ENCODE measurements around the gene GPER1. TPM values are rescaled to one million over a fixed set of nuclear protein-coding genes. Genes with fewer than 3 reads are reported as not detected.

GPER1 gene
- total and polyA plus RNA-seq, 2 experiments from 2014 or later: 0.89 TPM; not detected in 1

GRCh38 chr7:1066242-1066588, 21.7 kb upstream of the GPER1 start (continued):
- TF ChIP-seq ZNF462 (CRISPR knock-in tag; IDR thresholded peaks at IDR 0.05) (no peak), NANOG (IDR thresholded peaks at IDR 0.05; ENCODE audit: borderline replicate concordance) (no peak), JUNB (IDR thresholded peaks at IDR 0.05; ENCODE audit: unreplicated experiment) (no peak), ZNF114 (CRISPR knock-in tag; IDR thresholded peaks at IDR 0.05) (no peak), ETS1 (IDR thresholded peaks at IDR 0.05) (no peak), ZNF331 (CRISPR knock-in tag; IDR thresholded peaks at IDR 0.05; ENCODE audit: low read depth) (no peak)

- Histone ChIP-seq H4K20me1 (replicated peaks; ENCODE audit: insufficient read depth) (no peaks in the 10 kb centered on the region), H3K4me3 (no peak overlapping the region), H3K9me2 (ENCODE audit: insufficient read depth) (no peaks in the 10 kb centered on the region), H3K4me2 (no peak overlapping the region), H3F3A (replicated peaks; ENCODE audit: low read depth) (peaks cover 8% of the 10 kb centered on the region), H3K4me1 (ENCODE audit: insufficient read depth) (no peaks in the 10 kb centered on the region; the same call in 1 of the 2 replicates), H3K79me2 (replicated peaks; ENCODE audit: insufficient read depth) (peaks cover 7% of the 10 kb centered on the region; the same call in 1 of the 2 replicates), H3K27me3 (ENCODE audit: insufficient read depth) (no peaks in the 10 kb centered on the region), H2AFZ (no peak overlapping the region), H3K36me3 (ENCODE audit: insufficient read depth) (no peaks in the 10 kb centered on the region), H3K27ac (ENCODE audit: low read depth) (no peak overlapping the region)
- no peak for DNase-seq (ENCODE audit: low spot score)
- peaks cover 20% of the 10 kb centered on the region for H3K9me3 Mint-ChIP-seq
- no peak overlapping the region for H3K27ac Mint-ChIP-seq
- H3K27me3 Mint-ChIP-seq (ENCODE audit: insufficient read depth, low read depth, poor library complexity): peaks cover 13% of the 10 kb centered on the region
- H3K4me3 Mint-ChIP-seq: no peak overlapping the region
- no peak for ATAC-seq
- H3K4me1 Mint-ChIP-seq: peaks cover 4% of the 10 kb centered on the region; the same call in 1 of the 3 replicates
- H3K36me3 Mint-ChIP-seq (ENCODE audit: low read depth): peaks cover 17% of the 10 kb centered on the region
- TF ChIP-seq REST (IDR thresholded peaks at IDR 0.05; ENCODE audit: unreplicated experiment): no peak
- TF ChIP-seq POLR2AphosphoS5 (IDR thresholded peaks at IDR 0.05; ENCODE audit: low read depth): no peak
- TF ChIP-seq ZNF331 (CRISPR knock-in tag; IDR thresholded peaks at IDR 0.05; ENCODE audit: low read depth): no peak
- TF ChIP-seq STAT1 (IDR thresholded peaks at IDR 0.05; ENCODE audit: unreplicated experiment): no peak
- TF ChIP-seq ZNF114 (CRISPR knock-in tag; IDR thresholded peaks at IDR 0.05): no peak
- TF ChIP-seq CREB1 (CRISPR knock-in tag; IDR thresholded peaks at IDR 0.05; ENCODE audit: low read depth): no peak
- no peak for TF ChIP-seq JUNB (IDR thresholded peaks at IDR 0.05; ENCODE audit: unreplicated experiment)
- no peak for TF ChIP-seq EZH2 (IDR thresholded peaks at IDR 0.05; ENCODE audit: low read depth, unreplicated experiment)
Measured at GRCh38 chr7:1068013-1068412, 19.9 kb upstream of the GPER1 start.
